ENCODE measurements around the gene ATP5ME. TPM values are rescaled to one million over a fixed set of nuclear protein-coding genes. Genes with fewer than 3 reads are reported as not detected.

Gene ATP5ME
- total and polyA plus RNA-seq, 2 of the 13 experiments (the other 11 are each of a cell fraction or from before 2014, with no cell fraction given): 305 to 753 TPM

GRCh38 chr4:629636-629914 lies 44.5 kb downstream of the ATP5ME start (continued):
- no peak for TF ChIP-seq ZNF574 (CRISPR knock-in tag; IDR thresholded peaks at IDR 0.05)
- no peak for TF ChIP-seq CHD4 (IDR thresholded peaks at IDR 0.05; ENCODE audit: borderline replicate concordance, low read length)
- no peak for TF ChIP-seq ZBTB2 (CRISPR knock-in tag; IDR thresholded peaks at IDR 0.05; ENCODE audit: low read depth)
- TF ChIP-seq ZNF10 (CRISPR knock-in tag; IDR thresholded peaks at IDR 0.05; ENCODE audit: borderline replicate concordance, low read depth): no peak
- no peak for TF ChIP-seq ZNF281 (CRISPR knock-in tag; IDR thresholded peaks at IDR 0.05; ENCODE audit: borderline replicate concordance)
- no peak for TF ChIP-seq ZNF30 (CRISPR knock-in tag; IDR thresholded peaks at IDR 0.05)
- no peak for TF ChIP-seq GLMP (CRISPR knock-in tag; IDR thresholded peaks at IDR 0.05; ENCODE audit: borderline replicate concordance)
- no peak for TF ChIP-seq ZFYVE20 (CRISPR knock-in tag; IDR thresholded peaks at IDR 0.05; ENCODE audit: borderline replicate concordance, low read depth)
- TF ChIP-seq ZNF614 (CRISPR knock-in tag; IDR thresholded peaks at IDR 0.05; ENCODE audit: borderline replicate concordance): no peak
- TF ChIP-seq ARID3A (IDR thresholded peaks at IDR 0.05; ENCODE audit: low read depth, low read length): no peak
- no peak for TF ChIP-seq KAT8 (CRISPR knock-in tag; IDR thresholded peaks at IDR 0.05)
- TF ChIP-seq MED8 (CRISPR knock-in tag; IDR thresholded peaks at IDR 0.05; ENCODE audit: insufficient replicate concordance): no peak

Data from HepG2 (cell line).